Measurements from ENCODE around the gene C2. TPM values are rescaled to one million over a fixed set of nuclear protein-coding genes. Genes with fewer than 3 reads are reported as not detected.
"Not testable (repeated sequence)": the region's sequence is repeated elsewhere in the genome, so short reads cannot be mapped to it uniquely, and the experiment has no call there.

The C2 gene
- total RNA-seq, 2 donors from 2014 or later: 13.8 to 40.2 TPM

DNA sequence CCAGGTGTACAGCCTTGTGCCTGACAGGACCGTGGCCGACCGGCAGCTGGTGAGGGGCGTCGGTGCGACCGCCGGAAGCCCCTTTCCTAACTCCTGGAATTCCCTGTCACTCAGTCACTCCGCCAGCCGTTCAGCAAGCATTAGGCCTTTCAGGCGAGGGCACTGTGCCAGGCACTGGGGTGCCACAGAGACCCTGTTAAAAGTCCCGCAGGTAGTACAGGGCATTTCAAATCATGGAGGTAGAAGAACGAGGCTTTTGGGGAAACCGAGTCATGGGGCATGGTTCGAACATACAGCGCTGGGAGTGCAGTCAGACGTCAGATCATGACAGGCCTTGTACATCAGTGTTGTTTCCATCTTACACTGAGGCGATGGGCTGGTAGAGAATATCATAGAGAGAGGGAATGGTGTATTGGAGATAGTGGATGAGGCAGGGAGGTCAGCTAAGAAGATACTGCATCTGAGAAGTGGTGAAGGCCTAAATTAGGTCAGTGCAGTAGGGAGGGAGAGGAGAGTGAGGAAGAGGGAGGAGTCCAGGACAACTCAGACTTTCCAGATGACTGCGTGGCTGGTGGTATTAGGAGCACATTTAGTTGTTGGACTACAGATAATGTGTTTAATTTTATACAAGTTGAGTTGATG, 45.3 kb downstream of the C2 start:
- H3K4me3 ChIP-seq: peak overlapping the region; percentile 79
- ATAC-seq (ENCODE audit: insufficient number of reproducible peaks, low FRiP score, low read depth) (no peak), DNase-seq (ENCODE audit: low spot score) (no peak)
- TF ChIP-seq, protein P1, sequence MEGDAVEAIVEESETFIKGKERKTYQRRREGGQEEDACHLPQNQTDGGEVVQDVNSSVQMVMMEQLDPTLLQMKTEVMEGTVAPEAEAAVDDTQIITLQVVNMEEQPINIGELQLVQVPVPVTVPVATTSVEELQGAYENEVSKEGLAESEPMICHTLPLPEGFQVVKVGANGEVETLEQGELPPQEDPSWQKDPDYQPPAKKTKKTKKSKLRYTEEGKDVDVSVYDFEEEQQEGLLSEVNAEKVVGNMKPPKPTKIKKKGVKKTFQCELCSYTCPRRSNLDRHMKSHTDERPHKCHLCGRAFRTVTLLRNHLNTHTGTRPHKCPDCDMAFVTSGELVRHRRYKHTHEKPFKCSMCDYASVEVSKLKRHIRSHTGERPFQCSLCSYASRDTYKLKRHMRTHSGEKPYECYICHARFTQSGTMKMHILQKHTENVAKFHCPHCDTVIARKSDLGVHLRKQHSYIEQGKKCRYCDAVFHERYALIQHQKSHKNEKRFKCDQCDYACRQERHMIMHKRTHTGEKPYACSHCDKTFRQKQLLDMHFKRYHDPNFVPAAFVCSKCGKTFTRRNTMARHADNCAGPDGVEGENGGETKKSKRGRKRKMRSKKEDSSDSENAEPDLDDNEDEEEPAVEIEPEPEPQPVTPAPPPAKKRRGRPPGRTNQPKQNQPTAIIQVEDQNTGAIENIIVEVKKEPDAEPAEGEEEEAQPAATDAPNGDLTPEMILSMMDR (IDR thresholded peaks at IDR 0.05): no peak
- H3K9me3 ChIP-seq: no peaks in the 10 kb centered on the region
- no peaks in the 10 kb centered on the region for H3K27me3 ChIP-seq (replicated peaks; ENCODE audit: insufficient read depth)
- H3K4me1 ChIP-seq (ENCODE audit: control insufficient read depth in 1 of 2, low read depth in 2 of 2): peaks cover 19 to 38% of the 10 kb centered on the region in 2 donors
- peaks cover 17% of the 10 kb centered on the region for H3K36me3 ChIP-seq
- peak overlapping the region; percentile 91 to 95 for H3K27ac ChIP-seq

DNA sequence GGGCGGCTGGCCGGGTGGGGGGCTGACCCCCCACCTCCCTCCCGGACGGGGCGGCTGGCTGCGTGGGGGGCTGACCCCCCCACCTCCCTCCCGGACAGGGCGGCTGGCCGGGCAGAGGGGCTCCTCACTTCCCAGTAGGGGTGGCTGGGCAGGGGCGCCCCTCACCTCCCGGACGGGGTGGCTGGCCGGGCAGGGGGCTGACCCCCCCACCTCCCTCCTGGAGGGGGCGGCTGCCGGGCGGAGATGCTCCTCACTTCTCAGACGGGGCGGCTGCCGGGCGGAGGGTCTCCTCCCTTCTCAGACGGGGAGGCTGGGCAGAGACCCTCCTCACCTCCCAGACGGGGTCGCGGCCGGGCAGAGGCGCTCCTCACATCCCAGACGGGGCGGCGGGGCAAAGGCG, 48.5 kb downstream of the C2 start:
- not testable (repeated sequence) for ATAC-seq (ENCODE audit: insufficient number of reproducible peaks, low FRiP score, low read depth); DNase-seq (ENCODE audit: low spot score); H3K9me3 ChIP-seq; H3K27me3 ChIP-seq (replicated peaks; ENCODE audit: insufficient read depth); H3K4me3 ChIP-seq; H3K27ac ChIP-seq
- Histone ChIP-seq H3K36me3 (peaks cover 12% of the 10 kb centered on the region), H3K4me1 (ENCODE audit: control insufficient read depth in 1 of 2, low read depth in 2 of 2) (peaks cover 11 to 23% of the 10 kb centered on the region in 2 donors)

DNA sequence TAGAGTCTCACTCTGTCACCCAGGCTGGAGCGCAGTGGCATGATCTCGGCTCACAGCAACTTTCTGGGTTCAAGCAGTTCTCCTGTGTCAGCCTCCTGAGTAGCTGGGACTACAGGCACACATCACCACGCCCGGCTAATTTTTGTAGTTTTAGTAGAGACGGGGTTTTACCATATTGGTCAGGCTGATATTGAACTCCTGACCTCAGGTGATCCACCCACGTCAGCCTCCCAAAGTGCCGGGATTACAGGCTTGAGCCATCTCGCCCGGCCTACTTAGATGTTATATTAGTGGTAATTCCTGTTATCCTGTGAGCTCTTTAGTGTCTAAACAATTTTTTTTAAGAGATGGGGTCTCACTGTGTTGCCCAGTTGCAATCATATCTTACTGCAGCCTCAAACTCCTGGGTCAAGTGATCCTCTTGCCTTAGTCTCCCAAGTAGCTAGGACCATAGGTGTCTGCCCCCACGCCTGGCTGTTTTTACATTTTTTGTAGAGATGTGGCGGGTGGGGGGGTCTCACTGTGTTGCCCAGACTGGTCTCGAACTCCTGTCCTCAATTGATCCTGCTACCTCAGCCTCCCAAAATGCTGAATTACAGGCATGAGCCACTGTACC, 50.4 kb downstream of the C2 start:
- ATAC-seq (ENCODE audit: insufficient number of reproducible peaks, low FRiP score, low read depth): no peak

DNA sequence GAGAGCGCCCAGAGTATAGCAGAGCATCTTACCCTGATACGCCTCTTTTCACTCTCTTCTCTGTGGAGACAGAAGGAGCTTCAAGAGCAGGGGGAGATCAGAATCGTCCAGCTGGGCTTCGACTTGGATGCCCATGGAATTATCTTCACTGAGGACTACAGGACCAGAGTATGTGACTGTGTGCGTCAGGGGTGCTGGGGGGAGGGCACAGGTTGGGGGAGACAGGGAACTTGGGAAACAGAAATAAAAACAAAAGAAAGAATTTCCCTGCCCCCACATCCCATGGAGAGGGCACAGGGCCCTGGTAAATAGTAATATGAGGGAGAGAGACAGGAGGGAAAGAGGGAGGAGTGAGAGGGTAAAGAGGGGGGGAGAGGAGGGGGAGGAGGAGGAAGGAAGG, 51.3 kb downstream of the C2 start:
- Histone ChIP-seq H3K27me3 (replicated peaks; ENCODE audit: insufficient read depth) (no peaks in the 10 kb centered on the region), H3K4me3 (no peak overlapping the region), H3K9me3 (no peaks in the 10 kb centered on the region), H3K36me3 (peaks cover 12% of the 10 kb centered on the region), H3K4me1 (ENCODE audit: control insufficient read depth in 1 of 2, low read depth in 2 of 2) (peaks cover 0 to 4% of the 10 kb centered on the region in 2 donors), H3K27ac (no peak overlapping the region)
- ATAC-seq (ENCODE audit: insufficient number of reproducible peaks, low FRiP score, low read depth) (no peak), DNase-seq (ENCODE audit: low spot score) (no peak)
- TF ChIP-seq, protein P1 (IDR thresholded peaks at IDR 0.05): no peak

More for the DNA sequence above, 50.4 kb downstream of the C2 start:
- Histone ChIP-seq H3K27me3 (replicated peaks; ENCODE audit: insufficient read depth) (no peaks in the 10 kb centered on the region), H3K27ac (no peak overlapping the region), H3K4me1 (ENCODE audit: control insufficient read depth in 1 of 2, low read depth in 2 of 2) (peaks cover 6 to 13% of the 10 kb centered on the region in 2 donors), H3K4me3 (no peak overlapping the region), H3K36me3 (peaks cover 12% of the 10 kb centered on the region), H3K9me3 (no peaks in the 10 kb centered on the region)
- DNase-seq (ENCODE audit: low spot score): no peak
- TF ChIP-seq, protein P1 (IDR thresholded peaks at IDR 0.05): no peak

DNA sequence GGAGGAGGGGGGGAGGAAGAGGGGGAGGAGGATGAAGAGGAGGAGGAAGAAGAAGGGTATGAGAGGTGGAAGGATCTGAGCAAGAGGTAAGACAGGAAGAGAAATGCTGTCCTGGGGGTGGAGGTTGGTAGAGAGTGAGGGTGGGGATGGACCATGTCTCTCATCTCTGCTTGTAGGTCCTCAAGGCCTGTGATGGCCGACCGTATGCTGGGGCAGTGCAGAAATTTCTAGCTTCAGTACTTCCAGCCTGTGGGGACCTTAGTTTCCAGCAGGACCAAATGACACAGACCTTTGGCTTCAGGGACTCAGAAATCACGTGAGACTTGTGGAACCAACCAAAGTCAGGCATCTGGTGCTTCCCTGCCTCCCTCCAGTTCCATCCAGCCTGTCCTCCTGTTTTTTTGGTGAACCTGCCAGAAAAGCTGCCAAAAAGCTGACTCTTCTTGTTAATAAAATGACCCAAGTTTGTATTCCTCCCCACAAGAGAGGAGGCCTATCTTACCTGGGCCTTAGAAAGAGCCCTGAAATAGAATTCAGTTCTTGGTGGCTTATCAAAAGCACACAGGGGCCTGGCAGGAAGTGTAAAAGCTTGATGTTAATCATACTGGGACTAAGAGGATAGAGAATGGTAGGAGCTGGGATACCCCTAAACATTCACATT, 51.9 kb downstream of the C2 start:
- no peak for ATAC-seq (ENCODE audit: insufficient number of reproducible peaks, low FRiP score, low read depth)
- Histone ChIP-seq H3K4me1 (ENCODE audit: control insufficient read depth in 1 of 2, low read depth in 2 of 2) (no peaks in the 10 kb centered on the region), H3K27ac (no peak overlapping the region), H3K36me3 (peaks cover 12% of the 10 kb centered on the region), H3K4me3 (no peak overlapping the region), H3K27me3 (replicated peaks; ENCODE audit: insufficient read depth) (no peaks in the 10 kb centered on the region), H3K9me3 (no peaks in the 10 kb centered on the region)
- no peak for DNase-seq (ENCODE audit: low spot score)
- TF ChIP-seq, protein P1 (IDR thresholded peaks at IDR 0.05): no peak

DNA sequence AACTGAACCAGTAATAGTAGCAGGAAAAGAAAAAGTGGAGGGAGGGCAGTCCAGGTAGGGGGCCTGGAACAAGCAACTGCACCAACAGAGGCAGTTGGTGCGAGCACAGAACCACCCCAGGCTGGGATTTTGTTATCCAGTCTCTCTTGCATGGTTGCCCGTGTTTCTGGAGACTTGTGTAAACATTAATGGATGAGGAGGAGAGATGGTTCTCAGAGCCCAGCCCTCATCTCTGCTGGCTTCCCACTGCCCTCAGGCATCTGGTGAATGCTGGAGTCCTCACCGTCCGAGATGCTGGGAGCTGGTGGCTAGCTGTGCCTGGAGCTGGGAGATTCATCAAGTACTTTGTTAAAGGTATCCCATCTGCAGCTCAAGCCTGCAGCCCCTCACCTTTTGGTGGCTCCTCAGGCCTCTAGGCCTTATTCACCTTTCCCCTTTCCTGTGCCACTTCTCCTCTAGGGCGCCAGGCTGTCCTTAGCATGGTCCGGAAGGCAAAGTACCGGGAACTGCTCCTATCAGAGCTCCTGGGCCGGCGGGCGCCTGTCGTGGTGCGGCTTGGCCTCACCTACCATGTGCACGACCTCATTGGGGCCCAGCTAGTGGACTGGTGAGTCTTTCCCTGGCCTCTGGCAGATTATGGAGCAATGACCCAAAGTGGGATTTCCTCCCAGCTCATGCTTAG, 52.8 kb downstream of the C2 start:
- DNase-seq (ENCODE audit: low spot score); H3K4me3 ChIP-seq; H3K27ac ChIP-seq; H3K4me1 ChIP-seq (ENCODE audit: control insufficient read depth in 1 of 2, low read depth in 2 of 2); H3K27me3 ChIP-seq (replicated peaks; ENCODE audit: insufficient read depth); H3K9me3 ChIP-seq; ATAC-seq (ENCODE audit: insufficient number of reproducible peaks, low FRiP score, low read depth): not testable (repeated sequence)
- H3K36me3 ChIP-seq: peaks cover 12% of the 10 kb centered on the region

DNA sequence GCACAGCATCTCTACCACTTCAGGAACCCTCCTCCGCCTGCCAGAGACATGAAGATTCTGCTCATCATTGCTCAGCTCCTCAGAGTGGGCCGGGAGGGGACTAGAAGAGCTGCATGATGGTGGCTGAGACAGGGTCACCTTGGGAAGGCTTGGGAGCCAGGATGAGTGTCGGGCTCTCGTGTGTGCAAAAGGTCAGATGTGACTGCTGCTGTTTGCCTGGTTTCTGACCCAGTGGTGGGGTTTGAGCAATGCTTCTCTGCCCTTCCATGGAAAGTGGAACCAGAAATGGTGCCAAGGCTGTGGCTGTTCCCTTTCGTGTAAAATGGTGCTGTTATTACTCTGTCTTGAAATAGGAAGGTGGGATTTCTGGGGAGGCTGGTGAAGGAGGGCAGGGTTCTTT, 53.5 kb downstream of the C2 start:
- not testable (repeated sequence) for H3K27me3 ChIP-seq (replicated peaks; ENCODE audit: insufficient read depth); H3K4me1 ChIP-seq (ENCODE audit: control insufficient read depth in 1 of 2, low read depth in 2 of 2); H3K9me3 ChIP-seq; H3K27ac ChIP-seq; ATAC-seq (ENCODE audit: insufficient number of reproducible peaks, low FRiP score, low read depth); H3K4me3 ChIP-seq; DNase-seq (ENCODE audit: low spot score)
- peaks cover 12% of the 10 kb centered on the region for H3K36me3 ChIP-seq

DNA sequence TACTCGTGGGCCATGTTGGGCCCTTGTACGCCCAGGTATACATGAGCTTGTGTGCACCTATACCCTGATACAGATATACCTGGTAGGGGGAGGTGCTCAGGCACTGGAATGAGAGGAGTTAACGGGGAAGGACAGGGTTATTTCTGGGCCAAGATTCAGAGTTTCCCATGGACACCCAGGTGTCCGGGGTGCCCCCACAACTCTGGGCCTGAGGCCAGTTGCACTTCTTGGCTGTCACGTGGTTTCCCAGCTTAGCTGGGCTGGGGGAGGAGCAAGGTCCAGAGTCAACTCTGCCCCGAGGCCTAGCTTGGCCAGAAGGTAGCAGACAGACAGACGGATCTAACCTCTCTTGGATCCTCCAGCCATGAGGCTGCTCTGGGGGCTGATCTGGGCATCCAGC, 54.2 kb downstream of the C2 start, which contains the start of gene C4A:
TSS of gene C4A (plus strand) at position 314 of the 400 bp plus-strand sequence. CDS start at position 365, 51 bp downstream.
- not testable (repeated sequence) for H3K27ac ChIP-seq; DNase-seq (ENCODE audit: low spot score); H3K9me3 ChIP-seq; H3K4me3 ChIP-seq; H3K27me3 ChIP-seq (replicated peaks; ENCODE audit: insufficient read depth); H3K4me1 ChIP-seq (ENCODE audit: control insufficient read depth in 1 of 2, low read depth in 2 of 2); ATAC-seq (ENCODE audit: insufficient number of reproducible peaks, low FRiP score, low read depth)
- H3K36me3 ChIP-seq: peaks cover 12% of the 10 kb centered on the region

Data from thoracic aorta (tissue), 2 donors.